GM12892 (cell line): ENCODE data around the gene LPAR5.

Experiments used
- DNase-seq: peaks from one replicate; pipeline ENCODE4 v3.0.0; 2011; ENCODE audit not compliant: insufficient read length
- FAIRE-seq: peaks from 2 replicates; lab custom pipeline; 2011; peaks lifted over from hg19 to GRCh38; lab: Jason Lieb, UNC
- POLR2A ChIP-seq: IDR thresholded peaks from 2 replicates; pipeline ENCODE4 v1.6.1; 2011; ENCODE audit warnings: low read depth, low read length, control low read depth
- POLR2AphosphoS5 ChIP-seq: IDR thresholded peaks from 2 replicates; pipeline ENCODE4 v1.6.1; 2011; ENCODE audit warnings: low read depth, low read length, control low read depth
- TAF1 ChIP-seq: IDR thresholded peaks from 2 replicates; pipeline ENCODE4 v1.6.1; 2011; ENCODE audit warnings: low read depth, mild to moderate bottlenecking, control low read depth, low read length, borderline replicate concordance

Gene LPAR5

GRCh38 chr12:6570264-6570887, 65.4 kb downstream of the LPAR5 start:
- no peak for DNase-seq
- FAIRE-seq = no peak
- TF ChIP-seq TAF1 (no peak), POLR2A (no peak), POLR2AphosphoS5 (no peak)

GRCh38 chr12:6569786-6570185, 66.0 kb downstream of the LPAR5 start:
- DNase-seq (no peak), FAIRE-seq (no peak)
- TF ChIP-seq POLR2A (no peak), TAF1 (no peak), POLR2AphosphoS5 (no peak)

- no peak for TF ChIP-seq TAF1
- peak; percentile 20; the same call in 1 of the 2 replicates for TF ChIP-seq POLR2AphosphoS5
- peak; percentile 27; the same call in 1 of the 2 replicates for TF ChIP-seq POLR2A
- DNase-seq (no peak), FAIRE-seq (no peak)
These were observed 66.4 kb downstream of the LPAR5 start for GRCh38 chr12:6569312-6569711.
